ENCODE results near the gene NR2F1-AS1.

The NR2F1-AS1 gene

DNA sequence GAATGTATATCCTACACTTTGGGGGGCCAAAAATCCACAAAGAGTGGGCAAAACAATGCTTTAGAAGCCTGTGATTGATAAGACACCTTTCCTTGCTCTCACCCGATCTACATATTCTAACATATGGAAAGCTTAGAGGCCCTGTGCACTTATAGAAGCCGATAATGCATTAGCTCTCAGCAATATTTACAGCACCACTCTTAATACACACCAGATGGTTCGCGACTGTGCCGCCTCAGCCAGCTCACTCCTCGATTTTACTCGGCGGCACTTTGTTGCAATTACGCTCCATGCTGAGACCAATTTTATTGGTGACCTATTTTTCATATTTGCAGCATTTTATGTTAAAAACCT is 20.8 kb upstream of the NR2F1-AS1 start:
- DNase-seq (ENCODE audit: insufficient read length) = no peak
- TF ChIP-seq POLR2AphosphoS5 (IDR thresholded peaks at IDR 0.05; ENCODE audit: low read depth, low read length) = no peak
- no peak for TF ChIP-seq POLR2A (IDR thresholded peaks at IDR 0.05; ENCODE audit: low read depth, low read length)
- TF ChIP-seq TAF1 (IDR thresholded peaks at IDR 0.05; ENCODE audit: borderline replicate concordance, low read depth, low read length) = no peak
- FAIRE-seq = no peak

DNA sequence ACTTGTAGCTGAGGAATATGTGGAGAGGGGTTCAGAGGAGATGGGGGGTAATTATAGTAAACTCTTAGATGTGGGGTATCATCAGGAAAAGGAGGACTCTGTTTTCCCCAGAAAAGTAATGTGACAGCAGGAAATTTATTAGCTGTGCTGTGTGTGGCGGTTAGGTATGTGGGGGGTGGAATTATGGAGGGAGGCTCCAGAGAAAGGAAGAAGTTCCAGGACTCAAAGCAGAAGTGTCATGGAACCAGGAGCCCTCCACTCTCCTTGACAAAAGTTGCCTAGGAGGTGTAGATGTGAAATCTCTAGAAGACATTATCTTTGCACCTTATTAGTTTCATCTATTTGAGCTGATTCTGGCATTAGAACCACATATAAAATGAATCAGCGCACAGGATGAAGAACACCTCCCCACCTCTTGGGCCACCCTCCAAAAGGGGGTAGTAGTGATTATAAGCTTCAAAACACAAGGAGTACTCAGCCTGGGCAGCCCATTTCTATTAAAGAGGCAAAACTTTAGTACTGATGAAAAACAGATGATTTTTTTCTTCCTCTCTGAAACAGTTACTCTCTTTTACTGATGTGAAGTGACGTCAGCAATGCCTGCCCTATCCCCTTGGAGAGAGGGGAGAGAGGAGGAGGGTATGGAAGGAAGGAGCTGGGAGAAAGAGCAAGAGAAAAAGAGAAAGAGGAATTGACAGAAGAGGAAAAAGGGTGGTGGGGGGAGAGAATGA is 20.2 kb upstream of the NR2F1-AS1 start:
- TF ChIP-seq POLR2AphosphoS5 (IDR thresholded peaks at IDR 0.05; ENCODE audit: low read depth, low read length) = no peak
- TF ChIP-seq POLR2A (IDR thresholded peaks at IDR 0.05; ENCODE audit: low read depth, low read length) = no peak
- TF ChIP-seq TAF1 (IDR thresholded peaks at IDR 0.05; ENCODE audit: borderline replicate concordance, low read depth, low read length) = no peak
- no peak for DNase-seq (ENCODE audit: insufficient read length)
- no peak for FAIRE-seq

DNA sequence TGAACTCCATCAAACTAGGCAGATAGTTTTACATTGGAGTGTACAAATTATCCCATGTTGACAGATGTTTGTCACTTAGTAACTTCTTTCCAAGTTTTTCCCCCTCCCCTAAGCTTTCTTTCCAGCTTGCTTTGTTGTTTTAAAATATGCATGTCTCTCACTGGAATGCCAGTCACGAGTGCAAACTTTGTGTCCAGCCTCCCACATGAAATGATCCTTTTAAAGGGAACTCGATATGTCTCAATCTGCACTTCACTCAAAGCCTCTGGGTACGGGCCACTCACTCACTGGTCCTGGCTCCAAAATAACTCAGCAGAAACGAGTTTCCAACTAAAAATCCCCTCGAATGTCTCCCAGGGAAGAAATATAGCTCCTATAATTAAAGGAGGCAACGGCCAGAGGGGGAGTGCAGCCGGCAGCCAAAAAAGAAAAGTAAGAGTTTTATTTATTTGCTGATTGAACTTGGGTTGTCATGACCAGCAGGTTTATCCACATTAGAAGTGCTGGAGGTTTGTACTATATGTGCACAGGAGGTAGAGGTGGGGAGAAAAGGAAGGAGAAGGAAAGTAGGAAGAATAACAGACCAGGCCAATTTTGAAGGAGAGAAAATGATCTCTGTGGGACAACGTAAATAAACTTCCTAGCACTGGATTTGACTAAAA is 19.5 kb upstream of the NR2F1-AS1 start:
- DNase-seq (ENCODE audit: insufficient read length) = no peak
- no peak for FAIRE-seq
- TF ChIP-seq POLR2A (IDR thresholded peaks at IDR 0.05; ENCODE audit: low read depth, low read length) (no peak), POLR2AphosphoS5 (IDR thresholded peaks at IDR 0.05; ENCODE audit: low read depth, low read length) (no peak), TAF1 (IDR thresholded peaks at IDR 0.05; ENCODE audit: borderline replicate concordance, low read depth, low read length) (no peak)

DNA sequence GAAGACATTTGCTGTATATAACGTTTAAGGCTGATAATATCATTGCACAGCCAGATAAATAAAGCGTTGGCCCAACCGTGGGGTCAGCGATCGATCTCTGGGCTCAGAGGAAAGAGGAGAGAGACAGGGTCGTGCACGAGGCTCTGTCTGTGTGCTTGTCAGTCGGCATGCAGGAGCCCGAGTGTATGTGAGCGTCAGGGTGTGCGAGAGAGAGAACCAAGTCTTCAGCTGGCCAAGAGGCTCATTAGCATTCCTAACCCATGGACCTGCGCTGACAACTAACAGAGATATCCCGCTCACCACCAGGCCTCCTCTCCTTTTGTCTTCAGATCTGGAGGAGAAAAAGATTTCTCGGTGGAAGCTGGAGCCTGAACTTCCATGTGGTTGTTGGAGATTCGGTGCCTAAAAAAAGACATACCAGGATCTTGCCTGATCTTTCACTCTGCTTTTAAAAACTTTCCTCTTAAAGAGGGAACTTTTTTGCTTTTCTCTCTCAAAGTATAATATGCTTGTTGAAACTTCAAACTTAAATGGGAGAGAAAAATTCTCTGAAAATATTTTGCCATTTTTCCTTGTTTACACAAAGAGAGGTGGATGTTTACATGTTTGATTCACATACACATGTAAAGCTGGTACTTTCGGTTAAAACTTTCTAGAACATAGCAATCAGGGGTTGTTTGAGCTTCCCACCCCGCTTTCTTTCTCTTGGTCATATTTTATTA is 18.5 kb upstream of the NR2F1-AS1 start:
- DNase-seq (ENCODE audit: insufficient read length) (no peak), FAIRE-seq (no peak)
- TF ChIP-seq POLR2A (IDR thresholded peaks at IDR 0.05; ENCODE audit: low read depth, low read length) (no peak), TAF1 (IDR thresholded peaks at IDR 0.05; ENCODE audit: borderline replicate concordance, low read depth, low read length) (no peak), POLR2AphosphoS5 (IDR thresholded peaks at IDR 0.05; ENCODE audit: low read depth, low read length) (no peak)

DNA sequence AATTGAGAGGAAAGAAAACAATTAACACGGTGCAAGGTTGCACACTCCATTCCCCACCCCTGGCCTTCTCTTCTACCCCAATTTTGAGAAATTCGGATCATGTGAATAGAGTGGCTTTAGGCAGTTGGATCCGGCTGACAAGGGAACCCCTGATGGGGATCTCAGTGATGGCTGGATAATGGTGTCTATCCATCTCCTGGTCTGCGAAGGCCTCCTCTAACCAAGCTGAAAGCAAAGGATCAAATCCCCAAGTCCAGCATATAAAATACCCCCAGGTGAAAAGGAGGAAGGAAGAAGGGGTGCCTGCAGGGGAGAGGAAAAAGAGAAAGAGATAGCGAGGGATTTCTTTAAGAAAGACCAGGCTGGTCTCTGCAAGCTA is 18.0 kb upstream of the NR2F1-AS1 start:
- no peak for TF ChIP-seq POLR2A (IDR thresholded peaks at IDR 0.05; ENCODE audit: low read depth, low read length)
- no peak for TF ChIP-seq POLR2AphosphoS5 (IDR thresholded peaks at IDR 0.05; ENCODE audit: low read depth, low read length)
- TF ChIP-seq TAF1 (IDR thresholded peaks at IDR 0.05; ENCODE audit: borderline replicate concordance, low read depth, low read length) = no peak
- no peak for DNase-seq (ENCODE audit: insufficient read length)
- no peak for FAIRE-seq

DNA sequence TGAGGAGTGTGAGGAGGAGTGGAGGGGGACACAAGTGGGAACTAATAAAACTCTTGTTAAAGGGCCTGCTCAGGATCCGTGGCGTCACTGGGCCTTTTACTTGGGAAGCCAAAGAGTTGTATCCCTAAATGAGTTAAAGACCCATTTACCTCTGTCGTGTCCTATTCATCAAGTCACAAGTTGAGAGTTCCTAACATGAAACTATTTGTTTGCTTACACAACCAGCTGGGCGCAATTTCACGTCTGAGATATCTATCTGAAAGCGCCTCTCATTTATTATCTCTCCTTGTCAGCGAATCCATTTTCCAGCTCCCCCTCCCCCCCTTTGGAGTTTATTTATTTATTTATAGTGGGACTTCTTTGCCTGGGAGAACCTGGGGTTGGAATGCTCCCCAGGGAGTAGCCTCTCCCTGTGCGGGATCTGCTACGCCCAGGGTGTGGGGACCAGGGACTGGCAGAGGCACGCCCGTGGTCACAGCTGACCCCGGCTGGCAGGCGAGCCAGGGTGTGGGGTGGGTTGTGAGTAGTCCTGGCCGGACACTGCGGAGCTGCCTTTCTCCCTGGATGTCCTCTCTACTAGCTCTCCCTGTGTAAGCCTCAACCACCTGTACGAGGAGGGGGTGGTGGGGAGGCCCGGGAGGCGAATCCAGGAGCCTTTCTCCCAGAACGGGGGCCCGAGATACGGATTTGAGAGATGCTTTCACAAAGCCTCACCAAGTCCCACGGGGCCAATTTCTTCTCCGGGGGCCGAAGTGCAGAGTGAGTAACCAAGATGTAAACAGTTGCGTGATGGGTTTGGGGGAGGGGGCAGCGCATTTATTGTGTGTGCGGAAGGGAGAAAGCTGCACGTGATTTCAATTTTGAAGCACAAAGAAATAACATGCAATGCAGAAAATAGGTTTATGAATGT is 17.3 kb upstream of the NR2F1-AS1 start:
- no peak for TF ChIP-seq POLR2AphosphoS5 (IDR thresholded peaks at IDR 0.05; ENCODE audit: low read depth, low read length)
- no peak for TF ChIP-seq POLR2A (IDR thresholded peaks at IDR 0.05; ENCODE audit: low read depth, low read length)
- TF ChIP-seq TAF1 (IDR thresholded peaks at IDR 0.05; ENCODE audit: borderline replicate concordance, low read depth, low read length) = no peak
- no peak for FAIRE-seq
- no peak for DNase-seq (ENCODE audit: insufficient read length)

DNA sequence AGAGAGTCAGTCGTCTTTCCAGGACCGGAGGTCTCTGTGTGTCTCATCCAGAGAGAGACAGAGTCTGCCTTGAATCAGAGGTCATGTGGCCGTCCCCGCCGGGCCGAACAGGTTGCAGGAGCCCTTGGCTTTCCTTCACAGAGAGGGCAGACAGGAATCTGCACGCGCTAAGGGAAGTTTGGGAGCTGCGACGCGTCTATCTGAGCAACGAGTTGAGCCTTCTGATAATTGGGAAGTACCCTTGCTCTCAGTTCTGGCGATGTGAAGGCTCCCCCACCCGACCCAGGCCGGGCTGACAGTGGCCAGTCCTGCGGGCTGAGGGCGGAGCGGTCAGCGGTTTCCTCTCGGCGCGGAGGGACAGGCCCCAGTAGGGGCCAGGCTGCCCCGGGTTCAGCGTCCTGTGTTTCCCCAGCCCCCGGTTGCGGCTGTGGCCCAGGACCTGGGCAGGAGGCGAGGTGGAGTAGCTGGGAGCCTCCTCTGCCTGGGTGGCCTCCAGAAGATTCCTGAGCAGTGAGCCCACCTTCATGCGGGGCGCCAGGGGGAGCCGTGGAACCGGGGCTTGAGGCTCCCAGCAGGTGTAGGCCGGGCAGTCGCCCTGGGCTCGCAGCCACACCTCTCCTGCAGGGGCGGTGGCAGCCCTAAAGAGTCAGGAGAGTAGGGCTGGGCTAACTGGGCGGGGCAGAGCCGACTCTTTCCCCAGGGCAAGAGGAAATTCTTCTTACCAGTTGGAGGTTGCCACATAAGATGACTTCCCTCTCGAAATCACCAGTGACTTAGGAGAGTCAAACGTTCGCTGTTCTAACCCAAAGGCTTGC is 15.9 kb upstream of the NR2F1-AS1 start:
- TF ChIP-seq TAF1 (IDR thresholded peaks at IDR 0.05; ENCODE audit: borderline replicate concordance, low read depth, low read length) (no peak), POLR2AphosphoS5 (IDR thresholded peaks at IDR 0.05; ENCODE audit: low read depth, low read length) (no peak), POLR2A (IDR thresholded peaks at IDR 0.05; ENCODE audit: low read depth, low read length) (no peak)
- FAIRE-seq = no peak
- DNase-seq (ENCODE audit: insufficient read length) = no peak

DNA sequence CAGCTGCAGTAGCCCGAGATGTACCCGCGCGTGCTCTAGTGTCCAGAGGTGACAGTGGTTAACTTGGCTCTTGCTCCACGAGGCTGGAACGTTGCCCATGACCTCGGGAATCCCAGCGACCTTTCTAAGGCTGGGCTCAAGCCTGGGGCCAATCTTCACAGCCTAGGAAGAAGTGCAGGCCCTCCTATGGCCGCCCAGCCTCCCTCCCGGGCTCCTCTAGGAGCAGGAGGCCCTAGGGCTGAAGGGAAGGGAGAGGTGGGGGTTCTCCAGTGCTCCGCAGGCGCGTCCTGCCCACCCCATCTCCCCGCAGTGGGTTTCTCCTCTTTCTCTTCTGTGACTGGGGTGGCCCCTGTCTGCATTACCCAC is 15.3 kb upstream of the NR2F1-AS1 start:
- no peak for DNase-seq (ENCODE audit: insufficient read length)
- FAIRE-seq = no peak
- TF ChIP-seq POLR2AphosphoS5 (IDR thresholded peaks at IDR 0.05; ENCODE audit: low read depth, low read length) (no peak), TAF1 (IDR thresholded peaks at IDR 0.05; ENCODE audit: borderline replicate concordance, low read depth, low read length) (no peak), POLR2A (IDR thresholded peaks at IDR 0.05; ENCODE audit: low read depth, low read length) (no peak)

DNA sequence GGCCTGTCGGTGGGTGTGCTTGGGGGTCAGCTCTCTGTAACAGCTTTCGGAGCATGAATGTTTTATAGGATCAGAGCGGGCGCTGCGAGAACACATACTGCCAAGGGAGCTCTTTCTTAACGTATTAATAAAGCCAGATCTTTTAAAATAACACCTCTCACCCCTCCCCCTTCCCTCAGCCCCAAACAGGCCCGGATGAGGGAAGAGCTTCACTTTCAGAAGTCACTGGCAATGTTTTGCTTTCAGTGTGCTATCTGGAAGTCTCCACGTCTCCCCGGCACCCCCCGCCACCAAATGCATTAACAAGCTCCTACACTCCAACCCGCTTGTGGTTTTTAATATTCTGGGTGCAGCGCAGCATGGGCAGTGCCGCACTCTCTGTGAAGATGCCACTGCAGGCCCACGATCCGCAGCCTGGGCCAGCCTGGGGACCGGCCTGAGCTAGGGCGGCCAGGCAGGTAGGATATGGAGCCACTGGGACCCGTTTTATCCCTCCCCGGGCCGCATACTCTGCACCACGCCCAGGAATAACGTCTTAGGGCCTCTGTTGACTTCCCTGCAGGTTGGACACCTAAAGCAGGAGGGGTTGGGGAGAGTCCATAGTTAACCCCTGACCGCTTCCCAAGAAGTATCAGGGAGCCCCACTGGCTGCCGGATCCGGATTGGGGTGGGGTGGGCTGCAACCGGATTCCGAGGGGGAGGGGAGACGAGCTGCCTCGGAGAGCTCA is 14.6 kb upstream of the NR2F1-AS1 start:
- DNase-seq (ENCODE audit: insufficient read length) (no peak), FAIRE-seq (no peak)
- TF ChIP-seq POLR2A (IDR thresholded peaks at IDR 0.05; ENCODE audit: low read depth, low read length) (no peak), TAF1 (IDR thresholded peaks at IDR 0.05; ENCODE audit: borderline replicate concordance, low read depth, low read length) (no peak), POLR2AphosphoS5 (IDR thresholded peaks at IDR 0.05; ENCODE audit: low read depth, low read length) (no peak)
